ENCODE results near the gene ZDHHC23. TPM values are rescaled to one million over a fixed set of nuclear protein-coding genes. Genes with fewer than 3 reads are reported as not detected.
A peak's percentile ranks its signal among the peaks of the same experiment; 100 is the strongest.

The ZDHHC23 gene
- total and polyA plus RNA-seq, 12 donors: 1.1 to 3.7 (median 2.0) TPM

- 87 to 92% methylated on average over 7 of the region's 7 CpGs for WGBS, 2 donors
- ATAC-seq: no peak
- peaks cover 0 to 16% (median 11%) of the 10 kb centered on the region in 9 donors for H3K4me1 ChIP-seq
- H3K9me3 ChIP-seq: no peaks in the 10 kb centered on the region
- intact Hi-C loops (cut with DNase I): loop anchor here in 2 of 10 donors (5.0 to 10.0 kb wide), 2 partner anchors 108 to 110 kb away; partner anchors contain the start of genes CCDC191 (in 2 of the 2) and QTRT2 (in 2 of the 2)
- no peaks in the 10 kb centered on the region for H3K36me3 ChIP-seq
- no peak for DNase-seq
- H3K27ac ChIP-seq: peak overlapping the region in 3 of 10 donors; percentile 7 to 30 (median 24)
- peak overlapping the region in 8 of 10 donors; percentile 60 to 88 (median 76) for H3K4me3 ChIP-seq
- TF ChIP-seq CTCF (IDR thresholded peaks at IDR 0.05): no peak
- H3K27me3 ChIP-seq: peaks cover 0 to 12% (median 0%) of the 10 kb centered on the region in 7 donors
Measured at GRCh38 chr3:113946831-113947230, 982 bp upstream of the ZDHHC23 start.

GRCh38 chr3:113948015-113948917, 453 bp downstream of the ZDHHC23 start:
- DNase-seq (peak; percentile 11 to 27), ATAC-seq (peak; percentile 17 to 67 (median 35))
- Histone ChIP-seq H3K4me1 (peaks cover 0 to 16% (median 11%) of the 10 kb centered on the region in 9 donors), H3K9me3 (no peaks in the 10 kb centered on the region), H3K27me3 (peaks cover 0 to 12% (median 0%) of the 10 kb centered on the region in 7 donors), H3K27ac (peak overlapping the region in 1 of 10 donors; percentile 56), H3K36me3 (no peaks in the 10 kb centered on the region), H3K4me3 (peak overlapping the region; percentile 60 to 88 (median 73))
- intact Hi-C loops (cut with DNase I): loop anchor here in 2 of 10 donors (5.0 to 10.0 kb wide), 2 partner anchors 107 to 109 kb away; partner anchors contain the start of genes CCDC191 (in 2 of the 2) and QTRT2 (in 2 of the 2)
- TF ChIP-seq CTCF (IDR thresholded peaks at IDR 0.05): no peak
- 3% methylated on average over 54 to 65 of the region's 65 CpGs for WGBS, 2 donors

GRCh38 chr3:113952921-113953320, 5.1 kb downstream of the ZDHHC23 start:
- no peak overlapping the region for H3K4me3 ChIP-seq
- H3K36me3 ChIP-seq: peaks cover 0 to 5% (median 0%) of the 10 kb centered on the region in 9 donors
- H3K27me3 ChIP-seq: peaks cover 0 to 8% (median 0%) of the 10 kb centered on the region in 7 donors
- H3K27ac ChIP-seq: no peak overlapping the region
- intact Hi-C loops (cut with DNase I): loop anchor here in 1 of 10 donors (10.0 kb wide), 1 partner anchor 192 kb away; no protein-coding TSS in a partner anchor
- DNase-seq (no peak), ATAC-seq (no peak)
- peaks cover 0 to 12% (median 7%) of the 10 kb centered on the region in 9 donors for H3K4me1 ChIP-seq
- TF ChIP-seq CTCF (IDR thresholded peaks at IDR 0.05): no peak
- H3K9me3 ChIP-seq: no peaks in the 10 kb centered on the region

- Histone ChIP-seq H3K27me3 (peaks cover 0 to under 1% (median 0%) of the 10 kb centered on the region in 7 donors), H3K36me3 (peaks cover 0 to 11% (median 0%) of the 10 kb centered on the region in 9 donors), H3K4me3 (no peak overlapping the region), H3K27ac (no peak overlapping the region), H3K9me3 (no peaks in the 10 kb centered on the region), H3K4me1 (peaks cover 0 to 5% (median under 1%) of the 10 kb centered on the region in 9 donors)
- 61 to 76% methylated on average over 7 of the region's 7 CpGs for WGBS, 2 donors
- DNase-seq (no peak), ATAC-seq (no peak)
- TF ChIP-seq CTCF (IDR thresholded peaks at IDR 0.05): no peak
- intact Hi-C loops (cut with DNase I): loop anchor here in 1 of 10 donors (10.0 kb wide), 1 partner anchor 191 kb away; no protein-coding TSS in a partner anchor
Measured at GRCh38 chr3:113953677-113954076, 5.9 kb downstream of the ZDHHC23 start.
